K562 (cell line): ENCODE measurements around the gene SPTLC2. TPM values are rescaled to one million over a fixed set of nuclear protein-coding genes. Genes with fewer than 3 reads are reported as not detected.
A peak's percentile ranks its signal among the peaks of the same experiment; 100 is the strongest.

Experiments used
- ATAC-seq: fragments of 200-7000 bp; cut with Tn5 transposase; 3 replicates; pipeline ENCODE4 v1.9.1; 2020; ENCODE audit warnings: moderate library complexity
- BruUV-seq: library from RNA; stranded (reverse); fragments of 400-500 nt; replicated peaks from 2 replicates; lab custom pipeline; 2021; lab: Mats Ljungman, UMichigan
- CTCF ChIA-PET: fragments of 300-600 bp; formaldehyde crosslinking; extraction: SDS; loops from one replicate; lab custom pipeline; 2021; ENCODE audit warnings: low intra/inter-chr PET ratio; lab: Yijun Ruan, JAX
- POLR2A ChIA-PET: fragments of 300-600, 350-650 bp; sonication (Branson Sonifier 250); formaldehyde crosslinking; extraction: SDS; loops from one replicate; lab custom pipeline; 2021; ENCODE audit warnings: antibody characterized with exemption, inconsistent platforms; lab: Yijun Ruan, JAX
- DNase-seq, 4 experiments: peaks; one replicate each; pipeline versions ENCODE4 v3.0.0 to v3.0.0-alpha.2; 2011 to 2018; ENCODE audit warnings: low spot score in 3 of 4, mixed read lengths in 3 of 4; ENCODE audit errors: extremely low read depth in 1 of 4
- FAIRE-seq: peaks from 2 replicates; lab custom pipeline; 2011; peaks lifted over from hg19 to GRCh38; lab: Jason Lieb, UNC
- H2AFZ ChIP-seq: 2 replicates; pipeline ENCODE4 v1.6.0; 2011; ENCODE audit warnings: low read depth, low read length, control low read depth, inconsistent platforms
- H3K27ac ChIP-seq: fragments of 200-600 bp; 3 replicates; pipeline ENCODE4 v1.8.0; 2011; ENCODE audit warnings: low read depth, mild to moderate bottlenecking, control low read depth, inconsistent platforms, low read length, moderate library complexity, mixed read lengths; ENCODE audit errors: extremely low read depth
- H3K27me3 ChIP-seq, 2 experiments: fragments of 300-600 bp in 1 of 2; 2 replicates in 1 of 2; 3 replicates in 1 of 2; pipeline versions ENCODE4 v1.6.0 to v1.8.0; 2011; ENCODE audit warnings: inconsistent platforms in 2 of 2, low read length in 2 of 2, mild to moderate bottlenecking in 1 of 2, mixed read lengths in 1 of 2, moderate library complexity in 1 of 2; ENCODE audit not compliant: control insufficient read depth in 2 of 2, insufficient read depth in 2 of 2
- H3K36me3 ChIP-seq: fragments of 300-600 bp; 3 replicates; pipeline ENCODE4 v1.8.0; 2011; ENCODE audit warnings: mild to moderate bottlenecking, low read length, inconsistent platforms; ENCODE audit not compliant: control insufficient read depth, insufficient read depth
- H3K4me1 ChIP-seq, 2 experiments: fragments of 200-600 bp in 1 of 2; replicated peaks in 1 of 2; 2 replicates in 1 of 2; 3 replicates in 1 of 2; pipeline versions ENCODE4 v1.5.1 to v1.8.0; 2011; ENCODE audit warnings: inconsistent platforms in 2 of 2, low read length in 2 of 2, mild to moderate bottlenecking in 1 of 2, mixed read lengths in 1 of 2, moderate library complexity in 1 of 2; ENCODE audit not compliant: control insufficient read depth in 2 of 2, insufficient read depth in 2 of 2
- H3K4me2 ChIP-seq: 2 replicates; pipeline ENCODE4 v1.6.1; 2011; ENCODE audit warnings: low read length, control low read depth, inconsistent platforms, mixed read lengths; ENCODE audit not compliant: insufficient read depth
- H3K4me3 ChIP-seq: fragments of 200-600 bp; sonication (generic), shearing (Covaris generic); 2 replicates; pipeline ENCODE4 v1.5.1; 2016; ENCODE audit warnings: control low read depth, inconsistent platforms
- H3K79me2 ChIP-seq: fragments of 200-600 bp; 3 replicates; pipeline ENCODE4 v1.8.0; 2011; ENCODE audit warnings: low read length, inconsistent platforms; ENCODE audit not compliant: control insufficient read depth, insufficient read depth
- H3K9ac ChIP-seq, 2 experiments: 2 replicates each; pipeline versions ENCODE4 v1.6.0 to v1.6.1; 2011; ENCODE audit warnings: low read depth in 2 of 2, low read length in 2 of 2, control low read depth in 1 of 2, inconsistent platforms in 1 of 2, mild to moderate bottlenecking in 1 of 2, mixed read lengths in 1 of 2; ENCODE audit not compliant: insufficient read depth in 1 of 2
- H3K9me1 ChIP-seq: one replicate; pipeline ENCODE4 v1.6.0; 2011; ENCODE audit warnings: inconsistent platforms, mild to moderate bottlenecking, low read length, moderate library complexity; ENCODE audit not compliant: control insufficient read depth, insufficient read depth
- H3K9me3 ChIP-seq: replicated peaks from 2 replicates; pipeline ENCODE4 v1.5.1; 2011; ENCODE audit warnings: low read depth, low read length, inconsistent platforms; ENCODE audit not compliant: control insufficient read depth, insufficient read depth
- H4K20me1 ChIP-seq: replicated peaks from 2 replicates; pipeline ENCODE4 v1.6.1; 2011; ENCODE audit warnings: low read length, inconsistent platforms, mixed read lengths; ENCODE audit not compliant: control insufficient read depth, insufficient read depth
- BCLAF1 ChIP-seq, 2 experiments: fragments of 450-650 bp in 1 of 2; IDR thresholded peaks; 2 replicates each; pipeline ENCODE4 v1.6.1; 2011 to 2017; ENCODE audit warnings: low read depth in 2 of 2, antibody characterized with exemption in 1 of 2, borderline replicate concordance in 1 of 2, low read length in 1 of 2, mild to moderate bottlenecking in 1 of 2, mixed read lengths in 1 of 2; ENCODE audit not compliant: control insufficient read depth in 1 of 2
- CREB3L1 ChIP-seq: fragments of 450-650 bp; IDR thresholded peaks from 2 replicates; pipeline ENCODE4 v1.6.1; 2014; ENCODE audit warnings: low read depth, mild to moderate bottlenecking, moderate library complexity, borderline replicate concordance
- CTCF ChIP-seq, 3 experiments: IDR thresholded peaks in 2 of 3; conservative IDR thresholded peaks in 1 of 3; 2 replicates each; pipeline ENCODE4 v1.5.1; 2011 to 2012; ENCODE audit warnings: low read length in 3 of 3, mild to moderate bottlenecking in 3 of 3, control low read depth in 2 of 3, improper control_type of control experiment in 1 of 3, inconsistent platforms in 1 of 3, low read depth in 1 of 3, mixed read lengths in 1 of 3, moderate library complexity in 1 of 3; ENCODE audit not compliant: insufficient read depth in 2 of 3
- E2F6 ChIP-seq, 2 experiments: IDR thresholded peaks; 2 replicates each; pipeline ENCODE4 v1.6.1; 2011; ENCODE audit warnings: borderline replicate concordance in 1 of 2, control low read depth in 1 of 2, low read depth in 1 of 2, low read length in 1 of 2, mild to moderate bottlenecking in 1 of 2, mixed read lengths in 1 of 2, moderate library complexity in 1 of 2; ENCODE audit not compliant: insufficient read depth in 1 of 2, insufficient read length in 1 of 2, poor library complexity in 1 of 2, severe bottlenecking in 1 of 2; ENCODE audit errors: extremely low read depth in 1 of 2
- PYGO2 ChIP-seq: fragments of 450-650 bp; IDR thresholded peaks from 2 replicates; pipeline ENCODE4 v1.6.1; 2016; ENCODE audit warnings: mild to moderate bottlenecking, missing genetic modification characterization, moderate library complexity, missing compliant biosample characterization
- UBTF ChIP-seq, 2 experiments: IDR thresholded peaks; 2 replicates each; pipeline ENCODE4 v1.6.1; 2012; ENCODE audit warnings: improper control_type of control experiment in 2 of 2, low read depth in 2 of 2, low read length in 2 of 2, borderline replicate concordance in 1 of 2
- WGBS: fragments of 100-300 bp; shearing (Covaris generic); methylation state at CpG from one replicate; pipeline ENCODE4 v1.1.6; 2016; ENCODE audit warnings: low coverage, mixed read lengths; ENCODE audit not compliant: insufficient coverage; ENCODE audit errors: missing lambda C conversion rate; 5-methylcytosine and 5-hydroxymethylcytosine counted together
- in situ Hi-C: fragments of 300-500 bp; cut with MboI; formaldehyde crosslinking; loops from 4 replicates; pipeline ENCODE4 v1.15.0; 2018; ENCODE audit warnings: inconsistent platforms, mixed read lengths
- intact Hi-C: fragments of 100-400 bp; cut with micrococcal nuclease; formaldehyde crosslinking; loops from 2 replicates; pipeline ENCODE4 v1.14.2; 2022
- polyA plus RNA-seq, 8 experiments: library from polyadenylated mRNA; depleted of rRNA in 4 of 8; stranded (reverse) in 5 of 8; unstranded in 3 of 8; fragments of >200 nt; fragmentation: Nextera tagmentation in 2 of 8; fragmentation: Illumina TruSeq in 1 of 8; extraction: Ambion mirVana in 2 of 8; extraction: Trizol in 1 of 8; gene quantifications; 2 replicates each; pipeline versions ENCODE4 v1.2.1 to v1.2.3, GENCODE V29; 2011 to 2014; ENCODE audit warnings: inconsistent platforms in 1 of 8, missing spikeins in 1 of 8
- total RNA-seq, 7 experiments: library from RNA; depleted of rRNA in 6 of 7; stranded (reverse); fragments of >200 nt in 6 of 7; fragmentation: Illumina TruSeq in 2 of 7; extraction: Trizol in 2 of 7; gene quantifications; 2 replicates each; pipeline versions ENCODE4 v1.2.1 to v1.2.3, GENCODE V29; 2011 to 2021; ENCODE audit warnings: low replicate concordance in 1 of 7

Gene SPTLC2
- total and polyA plus RNA-seq, 9 of the 15 experiments (the other 6 are each of a cell fraction or from before 2014, with no cell fraction given), result 4.5 to 30.4 (median 14.0) TPM

GRCh38 chr14:77498120-77498979, 118.1 kb downstream of the SPTLC2 start, which contains the start of gene ISM2:
Gene ISM2 (minus strand): TSS chr14:77498816. CDS start chr14:77498793, 23 bp downstream.
- ChIA-PET CTCF (no interaction called here), POLR2A (no interaction called here)
- 24% methylated on average over 16 of the region's 104 CpGs for WGBS
- Histone ChIP-seq H4K20me1 (no peaks in the 10 kb centered on the region; the same call in 1 of the 2 replicates), H3K27ac (no peak within 1 kb of the TSS), H3K27me3 (peaks cover 6 to 21% of the 10 kb centered on the region in 2 experiments; a peak in 3 of 5 replicates), H3K4me1 (peaks cover 0 to 19% of the 10 kb centered on the region in 2 experiments; a peak in 3 of 5 replicates), H3K4me3 (peak within 1 kb of the TSS; percentile 34), H2AFZ (peak within 1 kb of the TSS; percentile 55; the same call in 1 of the 2 replicates), H3K4me2 (peak within 1 kb of the TSS; percentile 25; the same call in 1 of the 2 replicates), H3K79me2 (no peaks in the 10 kb centered on the region), H3K9me1 (no peaks in the 10 kb centered on the region), H3K9ac (peak within 1 kb of the TSS in 1 of 2 experiments; percentile 78; a peak in 2 of 4 replicates), H3K36me3 (no peaks in the 10 kb centered on the region), H3K9me3 (no peaks in the 10 kb centered on the region)
- FAIRE-seq (no peak), ATAC-seq (peak; percentile 88), DNase-seq (peak; percentile 43 to 80 (median 66))
- intact Hi-C loops, result no loop called here
- in situ Hi-C loops, result no loop called here
- no TSS peak for BruUV-seq
- TF ChIP-seq CREB3L1 (no peak), CTCF (IDR thresholded peaks at IDR 0.05 in 2 of 3, conservative IDR thresholded peaks at IDR 0.05 in 1 of 3; ENCODE audit: insufficient read depth in 2 of 3, low read depth in 1 of 3, low read length in 3 of 3) (0 out of 6 replicates have a peak, but pooled peaks of 1 of the 3 experiments have one; percentile 2), UBTF (IDR thresholded peaks at IDR 0.05; ENCODE audit: borderline replicate concordance in 1 of 2, low read depth in 2 of 2, low read length in 2 of 2) (peak in 1 of 2 experiments; percentile 39; a peak in 1 of 4 replicates), BCLAF1 (IDR thresholded peaks at IDR 0.05; ENCODE audit: borderline replicate concordance in 1 of 2, control insufficient read depth in 1 of 2, low read depth in 2 of 2, low read length in 1 of 2) (no peak), E2F6 (IDR thresholded peaks at IDR 0.05; ENCODE audit: borderline replicate concordance in 1 of 2, extremely low read depth in 1 of 2, insufficient read depth in 1 of 2, insufficient read length in 1 of 2, low read depth in 1 of 2, low read length in 1 of 2, poor library complexity in 1 of 2, severe bottlenecking in 1 of 2) (peak in 1 of 2 experiments; percentile 78), PYGO2 (tag) (no peak)
